Coronary artery (tissue), 2 donors: ENCODE data around the gene GRIK3.

ENCODE experiments used
- DNase-seq: peaks from one replicate; pipeline ENCODE4 v3.0.0-alpha.2; 2017; ENCODE audit warnings: low spot score
- H3K27ac ChIP-seq, 2 donors: fragments of 200-600 bp; sonication (generic); one replicate each; pipeline ENCODE4 v1.5.1; 2016 to 2019
- H3K4me3 ChIP-seq: fragments of 200-600 bp; sonication (generic); 2 replicates; pipeline ENCODE4 v1.5.1; 2016; ENCODE audit warnings: mild to moderate bottlenecking, moderate library complexity
- CTCF ChIP-seq: fragments of 200-600 bp; sonication (generic); IDR thresholded peaks from one replicate; pipeline ENCODE4 v1.5.1; 2019; ENCODE audit warnings: antibody characterized with exemption

Gene GRIK3

DNA sequence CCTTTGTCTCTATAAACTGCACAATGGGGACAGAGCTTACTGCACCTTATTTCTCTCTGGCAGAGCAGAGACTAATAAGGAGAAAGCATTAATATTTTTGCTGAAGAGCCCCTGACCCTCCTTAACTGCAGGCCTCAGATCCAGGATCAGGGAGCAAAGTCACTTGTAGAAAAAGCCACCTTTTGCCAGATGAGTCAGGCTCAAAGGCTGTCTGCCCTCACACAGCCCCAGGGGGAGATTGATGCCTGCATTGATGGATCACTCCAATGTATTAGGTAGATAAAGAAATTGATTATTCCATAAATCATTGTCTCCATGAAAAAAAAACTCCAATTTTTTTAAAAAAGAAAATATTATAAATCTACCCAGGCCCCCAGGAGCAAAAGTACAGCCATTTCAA is 15.8 kb downstream of the GRIK3 start:
- no peak overlapping the region for H3K27ac ChIP-seq
- DNase-seq = no peak
- no peak overlapping the region for H3K4me3 ChIP-seq
- no peak for TF ChIP-seq CTCF

DNA sequence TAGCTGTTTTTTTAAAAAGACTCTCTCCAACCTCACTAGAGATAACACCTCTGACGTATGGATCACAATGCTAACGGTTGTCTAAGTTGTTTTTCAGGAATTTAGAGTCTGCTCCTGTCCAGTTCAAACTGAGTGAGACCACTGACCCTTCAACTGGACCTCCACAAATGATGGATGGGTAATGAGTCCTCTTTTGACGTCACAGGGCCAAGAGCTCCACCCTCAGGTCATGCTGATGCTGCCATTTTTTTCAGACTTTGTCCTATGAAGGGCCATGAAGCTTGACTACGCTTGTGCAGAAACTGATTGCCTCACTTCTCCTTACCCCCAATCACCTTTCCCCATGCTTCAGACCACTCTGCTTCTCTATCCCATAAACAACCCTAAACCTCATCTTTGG is 16.6 kb downstream of the GRIK3 start:
- no peak overlapping the region for H3K27ac ChIP-seq
- no peak overlapping the region for H3K4me3 ChIP-seq
- no peak for DNase-seq
- no peak for TF ChIP-seq CTCF

DNA sequence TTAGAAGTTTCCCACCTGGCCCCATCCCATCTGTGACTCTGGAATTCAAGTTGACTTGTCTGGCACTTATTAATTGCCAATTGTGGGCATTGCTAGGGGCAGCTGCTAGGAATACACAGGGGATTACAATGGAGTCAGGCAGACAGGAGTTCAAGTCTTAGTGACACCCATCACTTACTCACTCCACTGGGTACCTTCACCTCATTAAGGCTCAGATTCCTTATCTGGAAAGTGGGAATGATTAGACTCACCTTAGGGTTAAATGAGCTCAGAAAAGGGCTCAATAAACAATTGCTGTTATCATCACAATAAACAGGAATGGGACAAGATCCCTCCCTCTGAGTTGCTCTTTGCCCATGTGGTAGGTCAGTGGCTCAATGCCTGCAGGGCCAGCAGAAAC is 18.2 kb downstream of the GRIK3 start:
- TF ChIP-seq CTCF = no peak
- DNase-seq = no peak
- Histone ChIP-seq H3K4me3 (no peak overlapping the region), H3K27ac (no peak overlapping the region)

DNA sequence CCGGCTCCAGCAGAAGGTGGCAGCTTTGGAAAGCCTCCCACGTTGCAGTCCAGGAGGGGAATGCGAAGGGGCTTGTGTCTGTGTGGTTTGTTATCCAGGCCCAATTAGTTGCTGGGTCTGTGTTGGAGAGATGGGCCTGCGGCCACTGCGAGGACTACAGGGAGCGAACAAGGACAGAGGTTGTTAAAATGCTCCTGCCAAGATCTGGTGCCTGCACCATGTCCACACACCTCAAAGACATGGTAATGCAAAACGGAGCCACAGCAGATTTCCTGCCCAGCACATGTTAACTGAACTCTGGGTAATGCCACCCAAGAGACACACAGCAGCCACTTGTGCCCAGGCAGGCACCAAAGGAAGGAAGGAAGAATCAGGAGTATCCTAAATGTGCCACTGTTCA is 18.6 kb downstream of the GRIK3 start:
- TF ChIP-seq CTCF = no peak

GRCh38 chr1:37012226-37012625 is 22.1 kb downstream of the GRIK3 start:
- Histone ChIP-seq H3K4me3 (no peak overlapping the region), H3K27ac (no peak overlapping the region)
- DNase-seq = no peak
- TF ChIP-seq CTCF = no peak

More for the DNA sequence above, 18.6 kb downstream of the GRIK3 start:
- no peak for DNase-seq
- H3K4me3 ChIP-seq = no peak overlapping the region
- no peak overlapping the region for H3K27ac ChIP-seq

DNA sequence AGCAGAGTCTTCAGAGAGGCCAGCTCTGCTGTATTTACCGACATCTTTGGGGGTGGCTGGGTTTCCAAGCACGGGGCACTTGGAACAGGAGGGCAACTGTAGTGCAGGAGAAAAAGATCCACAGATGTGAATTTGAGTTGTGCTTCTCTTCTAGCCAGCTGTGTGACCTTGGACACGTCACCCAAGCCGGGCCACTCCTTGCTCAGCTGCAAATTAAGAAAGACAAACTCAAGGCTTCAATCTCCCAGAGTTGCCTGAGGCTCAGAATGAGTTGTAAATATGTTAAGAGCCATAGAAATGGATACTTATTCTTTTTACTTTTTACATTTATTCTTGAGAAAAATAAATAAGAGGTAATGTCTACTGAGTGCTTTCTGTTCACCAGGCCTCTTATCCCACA is 24.3 kb downstream of the GRIK3 start:
- no peak overlapping the region for H3K27ac ChIP-seq
- no peak overlapping the region for H3K4me3 ChIP-seq
- no peak for DNase-seq
- no peak for TF ChIP-seq CTCF

DNA sequence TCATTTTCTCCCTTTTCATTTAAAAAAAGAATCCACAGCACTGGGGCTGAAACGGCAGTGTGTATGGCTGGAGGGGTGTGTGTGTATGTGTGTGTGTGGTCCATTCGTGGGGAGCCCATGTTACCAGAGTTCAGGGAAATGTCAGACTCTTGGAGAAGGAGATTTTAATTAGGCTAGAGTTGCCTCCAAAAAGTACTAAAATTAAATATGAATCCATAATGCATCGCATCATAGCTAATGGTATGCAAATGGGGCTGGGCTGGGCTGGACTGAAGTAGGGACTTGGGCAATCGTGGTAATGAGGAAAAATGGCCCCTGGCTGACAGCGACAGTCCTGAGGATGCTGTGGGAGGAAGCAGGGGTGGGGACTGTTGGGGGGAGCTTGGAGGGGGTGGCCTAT is 24.8 kb downstream of the GRIK3 start:
- no peak for DNase-seq
- no peak for TF ChIP-seq CTCF
- no peak overlapping the region for H3K4me3 ChIP-seq
- no peak overlapping the region for H3K27ac ChIP-seq
